GM19035 (cell line): ENCODE measurements around the gene DNAJB4.
A peak's percentile ranks its signal among the peaks of the same experiment; 100 is the strongest.
"Not testable (repeated sequence)": the region's sequence is repeated elsewhere in the genome, so short reads cannot be mapped to it uniquely, and the experiment has no call there.

ENCODE experiments used
- ATAC-seq: cut with Tn5 transposase; IDR thresholded peaks from one replicate; pipeline ENCODE4 v1.9.1; 2021; ENCODE audit not compliant: unreplicated experiment

The DNAJB4 gene

GRCh38 chr1:77990629-77991204 is 14.0 kb upstream of the DNAJB4 start:
- ATAC-seq = no peak

GRCh38 chr1:77991638-77992037 is 13.1 kb upstream of the DNAJB4 start:
- ATAC-seq = no peak

GRCh38 chr1:77994117-77994705 is 10.5 kb upstream of the DNAJB4 start:
- no peak for ATAC-seq

GRCh38 chr1:77996734-77997133 is 8.0 kb upstream of the DNAJB4 start:
- no peak for ATAC-seq

- not testable (repeated sequence) for ATAC-seq
Measured at GRCh38 chr1:78000536-78000935, 4.2 kb upstream of the DNAJB4 start.

- no peak for ATAC-seq
Measured at GRCh38 chr1:78003070-78003746, 1.5 kb upstream of the DNAJB4 start.

- peak; percentile 45 for ATAC-seq
Measured at GRCh38 chr1:78003882-78004718, 639 bp upstream of the DNAJB4 start.

GRCh38 chr1:78005448-78005722 is 646 bp downstream of the DNAJB4 start:
- ATAC-seq = no peak

GRCh38 chr1:78005755-78006154 is 1.0 kb downstream of the DNAJB4 start:
- ATAC-seq = no peak

- no peak for ATAC-seq
Measured at GRCh38 chr1:78006521-78006920, 1.8 kb downstream of the DNAJB4 start.

GRCh38 chr1:78007677-78008341 is 3.1 kb downstream of the DNAJB4 start:
- ATAC-seq = no peak

GRCh38 chr1:78009276-78009675 is 4.5 kb downstream of the DNAJB4 start:
- ATAC-seq = no peak

GRCh38 chr1:78009836-78010235 is 5.1 kb downstream of the DNAJB4 start:
- ATAC-seq = no peak

- ATAC-seq = no peak
Measured at GRCh38 chr1:78011050-78011449, 6.3 kb downstream of the DNAJB4 start.

- ATAC-seq = no peak
Measured at GRCh38 chr1:78015148-78015547, 10.4 kb downstream of the DNAJB4 start.

- no peak for ATAC-seq
Measured at GRCh38 chr1:78019024-78019423, 14.3 kb downstream of the DNAJB4 start.

- not testable (repeated sequence) for ATAC-seq
Measured at GRCh38 chr1:78021134-78021533, 16.4 kb downstream of the DNAJB4 start.

GRCh38 chr1:78029793-78030192 is 25.1 kb downstream of the DNAJB4 start:
- ATAC-seq = no peak

- ATAC-seq = no peak
Measured at GRCh38 chr1:78032996-78033796, 28.5 kb downstream of the DNAJB4 start.

GRCh38 chr1:78033797-78034172 is 29.0 kb downstream of the DNAJB4 start:
- ATAC-seq = no peak

GRCh38 chr1:78035121-78035520 is 30.4 kb downstream of the DNAJB4 start:
- ATAC-seq = no peak
